HCT116 (cell line): ENCODE measurements around the gene PREX1.

ENCODE experiments used
- EZH2 ChIP-seq: fragments of 200-600 bp; sonication (generic); IDR thresholded peaks from 2 replicates; pipeline ENCODE4 v1.6.1; 2017; ENCODE audit warnings: antibody characterized with exemption, mixed run types
- EZH2phosphoT487 ChIP-seq: fragments of 200-600 bp; IDR thresholded peaks from 2 replicates; pipeline ENCODE4 v1.6.1; 2018; ENCODE audit warnings: antibody characterized with exemption, borderline replicate concordance
- TCF7L2 ChIP-seq: IDR thresholded peaks from 2 replicates; pipeline ENCODE4 v1.7.0; 2011; ENCODE audit warnings: borderline replicate concordance, inconsistent platforms; ENCODE audit not compliant: insufficient read depth, insufficient read length; ENCODE audit errors: extremely low read depth
- YY1 ChIP-seq: IDR thresholded peaks from 2 replicates; pipeline ENCODE4 v1.6.1; 2011; ENCODE audit warnings: low read length, low read depth, moderate library complexity, mild to moderate bottlenecking; ENCODE audit not compliant: insufficient replicate concordance; ENCODE audit errors: extremely low read depth
- ZNF274 ChIP-seq: fragments of 200-500 bp; sonication (Bioruptor generic); IDR thresholded peaks from 2 replicates; pipeline ENCODE4 v1.6.1; 2014; ENCODE audit warnings: mild to moderate bottlenecking, low read depth, low read length, inconsistent platforms
- TF ChIP-seq, protein P1 (sequence below), 3 experiments: fragments of 200-600 bp in 1 of 3; sonication (generic) in 1 of 3; IDR thresholded peaks in 2 of 3; conservative IDR thresholded peaks in 1 of 3; 2 replicates each; pipeline ENCODE4 v1.5.1; 2012 to 2017; ENCODE audit warnings: low read depth in 2 of 3, low read length in 2 of 3, antibody characterized with exemption in 1 of 3, borderline replicate concordance in 1 of 3, control low read depth in 1 of 3, mild to moderate bottlenecking in 1 of 3, mixed read lengths in 1 of 3, mixed run types in 1 of 3, moderate library complexity in 1 of 3; ENCODE audit not compliant: insufficient read depth in 1 of 3
- TF ChIP-seq, protein P2 (sequence below): IDR thresholded peaks from 2 replicates; pipeline ENCODE4 v1.6.1; 2012; ENCODE audit warnings: low read depth
- TF ChIP-seq, protein P3 (sequence below): IDR thresholded peaks from 2 replicates; pipeline ENCODE4 v1.6.1; 2011; ENCODE audit warnings: mild to moderate bottlenecking, low read length, moderate library complexity; ENCODE audit not compliant: insufficient replicate concordance; ENCODE audit errors: extremely low read depth

DNA sequence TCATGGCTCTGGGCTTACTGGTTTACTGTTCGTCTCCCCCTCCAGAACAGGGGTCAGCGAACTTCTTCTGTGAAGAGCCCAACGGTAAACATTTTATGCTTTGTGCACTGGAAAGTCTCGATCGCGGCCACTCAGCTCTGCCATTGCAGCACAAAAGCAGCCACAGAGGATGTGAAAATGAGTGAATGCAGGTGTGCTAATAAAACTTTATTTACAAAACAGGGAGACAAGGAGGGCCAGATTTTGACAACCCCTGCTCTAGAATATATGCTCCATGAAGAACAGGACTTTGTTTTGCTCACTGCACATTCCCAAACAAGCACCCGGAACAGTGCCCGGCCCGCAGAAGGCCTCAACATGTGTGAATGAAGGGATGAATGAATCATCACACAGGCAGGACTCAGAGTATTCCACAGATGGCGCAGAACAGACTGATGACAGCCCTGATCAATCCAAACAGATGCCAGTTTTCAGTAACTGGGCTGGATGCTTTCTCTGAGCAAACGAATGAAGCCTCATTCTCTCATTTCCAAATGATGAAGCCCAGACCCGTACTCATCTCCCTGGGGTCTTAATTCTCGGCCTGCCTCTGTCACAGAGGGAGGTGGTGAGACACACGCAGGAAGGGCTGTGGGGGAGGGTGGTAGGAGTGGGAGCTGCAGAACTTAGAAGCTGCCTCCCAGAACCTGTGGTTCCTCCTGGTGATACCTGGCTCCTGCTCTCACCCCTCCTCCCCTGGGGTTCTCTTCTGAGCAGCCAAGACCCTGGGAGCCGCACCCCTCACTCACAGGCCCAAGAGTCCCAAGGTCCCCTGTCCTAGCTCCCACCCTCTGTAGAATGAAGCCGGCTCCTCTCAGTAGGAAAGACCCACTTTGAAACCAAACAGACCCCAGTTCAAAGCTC is 196.4 kb downstream of the PREX1 start:
- TF ChIP-seq TCF7L2 (no peak), YY1 (no peak), ZNF274 (no peak), EZH2phosphoT487 (no peak), EZH2 (no peak)
- TF ChIP-seq, protein P1, sequence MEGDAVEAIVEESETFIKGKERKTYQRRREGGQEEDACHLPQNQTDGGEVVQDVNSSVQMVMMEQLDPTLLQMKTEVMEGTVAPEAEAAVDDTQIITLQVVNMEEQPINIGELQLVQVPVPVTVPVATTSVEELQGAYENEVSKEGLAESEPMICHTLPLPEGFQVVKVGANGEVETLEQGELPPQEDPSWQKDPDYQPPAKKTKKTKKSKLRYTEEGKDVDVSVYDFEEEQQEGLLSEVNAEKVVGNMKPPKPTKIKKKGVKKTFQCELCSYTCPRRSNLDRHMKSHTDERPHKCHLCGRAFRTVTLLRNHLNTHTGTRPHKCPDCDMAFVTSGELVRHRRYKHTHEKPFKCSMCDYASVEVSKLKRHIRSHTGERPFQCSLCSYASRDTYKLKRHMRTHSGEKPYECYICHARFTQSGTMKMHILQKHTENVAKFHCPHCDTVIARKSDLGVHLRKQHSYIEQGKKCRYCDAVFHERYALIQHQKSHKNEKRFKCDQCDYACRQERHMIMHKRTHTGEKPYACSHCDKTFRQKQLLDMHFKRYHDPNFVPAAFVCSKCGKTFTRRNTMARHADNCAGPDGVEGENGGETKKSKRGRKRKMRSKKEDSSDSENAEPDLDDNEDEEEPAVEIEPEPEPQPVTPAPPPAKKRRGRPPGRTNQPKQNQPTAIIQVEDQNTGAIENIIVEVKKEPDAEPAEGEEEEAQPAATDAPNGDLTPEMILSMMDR (IDR thresholded peaks at IDR 0.05 in 2 of 3, conservative IDR thresholded peaks at IDR 0.05 in 1 of 3; ENCODE audit: borderline replicate concordance in 1 of 3, insufficient read depth in 1 of 3, low read depth in 2 of 3, low read length in 2 of 3): no peak
- TF ChIP-seq, protein P2, sequence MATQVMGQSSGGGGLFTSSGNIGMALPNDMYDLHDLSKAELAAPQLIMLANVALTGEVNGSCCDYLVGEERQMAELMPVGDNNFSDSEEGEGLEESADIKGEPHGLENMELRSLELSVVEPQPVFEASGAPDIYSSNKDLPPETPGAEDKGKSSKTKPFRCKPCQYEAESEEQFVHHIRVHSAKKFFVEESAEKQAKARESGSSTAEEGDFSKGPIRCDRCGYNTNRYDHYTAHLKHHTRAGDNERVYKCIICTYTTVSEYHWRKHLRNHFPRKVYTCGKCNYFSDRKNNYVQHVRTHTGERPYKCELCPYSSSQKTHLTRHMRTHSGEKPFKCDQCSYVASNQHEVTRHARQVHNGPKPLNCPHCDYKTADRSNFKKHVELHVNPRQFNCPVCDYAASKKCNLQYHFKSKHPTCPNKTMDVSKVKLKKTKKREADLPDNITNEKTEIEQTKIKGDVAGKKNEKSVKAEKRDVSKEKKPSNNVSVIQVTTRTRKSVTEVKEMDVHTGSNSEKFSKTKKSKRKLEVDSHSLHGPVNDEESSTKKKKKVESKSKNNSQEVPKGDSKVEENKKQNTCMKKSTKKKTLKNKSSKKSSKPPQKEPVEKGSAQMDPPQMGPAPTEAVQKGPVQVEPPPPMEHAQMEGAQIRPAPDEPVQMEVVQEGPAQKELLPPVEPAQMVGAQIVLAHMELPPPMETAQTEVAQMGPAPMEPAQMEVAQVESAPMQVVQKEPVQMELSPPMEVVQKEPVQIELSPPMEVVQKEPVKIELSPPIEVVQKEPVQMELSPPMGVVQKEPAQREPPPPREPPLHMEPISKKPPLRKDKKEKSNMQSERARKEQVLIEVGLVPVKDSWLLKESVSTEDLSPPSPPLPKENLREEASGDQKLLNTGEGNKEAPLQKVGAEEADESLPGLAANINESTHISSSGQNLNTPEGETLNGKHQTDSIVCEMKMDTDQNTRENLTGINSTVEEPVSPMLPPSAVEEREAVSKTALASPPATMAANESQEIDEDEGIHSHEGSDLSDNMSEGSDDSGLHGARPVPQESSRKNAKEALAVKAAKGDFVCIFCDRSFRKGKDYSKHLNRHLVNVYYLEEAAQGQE: no peak
- TF ChIP-seq, protein P3, sequence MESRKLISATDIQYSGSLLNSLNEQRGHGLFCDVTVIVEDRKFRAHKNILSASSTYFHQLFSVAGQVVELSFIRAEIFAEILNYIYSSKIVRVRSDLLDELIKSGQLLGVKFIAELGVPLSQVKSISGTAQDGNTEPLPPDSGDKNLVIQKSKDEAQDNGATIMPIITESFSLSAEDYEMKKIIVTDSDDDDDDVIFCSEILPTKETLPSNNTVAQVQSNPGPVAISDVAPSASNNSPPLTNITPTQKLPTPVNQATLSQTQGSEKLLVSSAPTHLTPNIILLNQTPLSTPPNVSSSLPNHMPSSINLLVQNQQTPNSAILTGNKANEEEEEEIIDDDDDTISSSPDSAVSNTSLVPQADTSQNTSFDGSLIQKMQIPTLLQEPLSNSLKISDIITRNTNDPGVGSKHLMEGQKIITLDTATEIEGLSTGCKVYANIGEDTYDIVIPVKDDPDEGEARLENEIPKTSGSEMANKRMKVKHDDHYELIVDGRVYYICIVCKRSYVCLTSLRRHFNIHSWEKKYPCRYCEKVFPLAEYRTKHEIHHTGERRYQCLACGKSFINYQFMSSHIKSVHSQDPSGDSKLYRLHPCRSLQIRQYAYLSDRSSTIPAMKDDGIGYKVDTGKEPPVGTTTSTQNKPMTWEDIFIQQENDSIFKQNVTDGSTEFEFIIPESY: no peak
